Left lobe of liver (tissue), 2 donors: Measurements from ENCODE around the gene SP6. TPM values are rescaled to one million over a fixed set of nuclear protein-coding genes. Genes with fewer than 3 reads are reported as not detected.
A peak's percentile ranks its signal among the peaks of the same experiment; 100 is the strongest.

Experiments
- ATAC-seq: fragments of 200-7000 bp; cut with Tn5 transposase; one replicate; pipeline ENCODE4 v1.9.1; 2020; ENCODE audit warnings: mild to moderate bottlenecking, moderate library complexity
- DNase-seq: peaks from one replicate; pipeline ENCODE4 v3.0.0-alpha.2; 2020; ENCODE audit warnings: low spot score
- total RNA-seq: library from RNA; stranded (reverse); gene quantifications from one replicate; pipeline ENCODE4 v1.2.1, GENCODE V29; 2021
- donor health status: DM: no; HTN: no; CAD: no; lungs with moderate emphysema.
- donor health status: DM: no; HTN: yes; CAD: no.

SP6 gene
- total RNA-seq, 1 donor from 2014 or later = 0.08 TPM

DNA sequence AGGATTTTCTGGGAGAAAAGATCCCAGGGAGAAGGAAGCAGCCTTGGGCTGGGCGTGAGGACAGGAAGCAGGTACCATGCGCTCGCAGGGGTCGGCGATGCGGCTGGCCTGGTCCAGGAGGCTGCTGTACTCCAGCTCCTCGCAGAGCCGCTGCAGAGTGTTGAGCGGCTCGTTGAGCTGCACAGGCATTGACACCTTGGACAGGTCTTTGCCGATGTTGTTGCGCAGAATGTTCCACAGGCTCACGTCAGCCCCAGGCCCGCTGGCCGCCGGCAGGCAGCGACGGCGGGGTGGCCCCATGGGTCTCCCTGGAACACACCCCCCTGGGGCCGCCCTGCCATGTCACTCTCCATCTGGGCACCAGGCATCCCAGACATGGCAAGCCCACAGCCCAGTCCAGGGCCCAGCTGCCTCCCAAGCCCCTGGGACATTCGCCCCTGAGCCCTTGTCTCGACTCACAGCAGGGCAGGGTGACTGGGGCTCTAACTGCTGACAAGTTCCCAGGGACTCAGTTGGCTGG, 37.4 kb downstream of the SP6 start:
- DNase-seq = no peak
- no peak for ATAC-seq

- no peak for ATAC-seq
- DNase-seq = no peak
Measured at GRCh38 chr17:47813077-47813476, 37.9 kb downstream of the SP6 start.

DNA sequence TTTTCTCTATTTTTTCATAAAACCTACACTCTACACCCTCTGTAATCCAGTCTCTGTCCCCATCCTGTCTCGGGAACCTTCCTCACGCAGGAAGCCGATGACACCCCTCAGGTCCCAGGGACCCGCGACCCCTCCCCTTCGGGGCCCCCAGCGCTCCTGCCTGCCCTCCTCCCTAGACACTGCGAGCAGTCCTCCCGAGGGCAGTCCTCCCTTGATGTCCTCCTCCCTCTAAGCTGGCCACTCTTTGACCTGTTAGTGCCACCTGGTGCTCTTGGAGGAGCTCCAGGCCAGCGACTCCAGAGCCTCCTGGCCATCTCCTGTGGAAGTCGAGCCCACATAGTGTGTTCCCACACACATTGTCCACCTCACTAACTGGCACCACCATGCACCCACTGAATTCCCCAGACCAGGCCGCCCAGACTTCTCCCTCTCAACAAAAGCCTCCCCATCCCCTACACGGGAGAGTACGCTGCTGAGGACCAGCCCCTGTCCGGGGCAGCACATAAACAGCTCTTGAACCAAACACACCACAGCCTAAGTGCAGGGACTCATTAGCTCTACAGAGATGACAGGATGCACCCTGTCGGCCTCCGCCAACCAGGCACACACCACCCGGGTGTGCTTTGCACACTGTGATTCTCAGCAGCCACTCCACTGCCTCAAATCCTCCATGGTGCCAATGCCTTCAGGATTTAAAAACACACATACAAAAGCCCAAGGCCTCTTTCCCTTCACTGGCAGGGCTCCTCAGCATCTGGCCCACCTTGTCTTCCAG, 38.6 kb downstream of the SP6 start:
- DNase-seq = no peak
- ATAC-seq = no peak

- no peak for DNase-seq
- no peak for ATAC-seq
Measured at GRCh38 chr17:47811709-47812108, 39.3 kb downstream of the SP6 start.

DNA sequence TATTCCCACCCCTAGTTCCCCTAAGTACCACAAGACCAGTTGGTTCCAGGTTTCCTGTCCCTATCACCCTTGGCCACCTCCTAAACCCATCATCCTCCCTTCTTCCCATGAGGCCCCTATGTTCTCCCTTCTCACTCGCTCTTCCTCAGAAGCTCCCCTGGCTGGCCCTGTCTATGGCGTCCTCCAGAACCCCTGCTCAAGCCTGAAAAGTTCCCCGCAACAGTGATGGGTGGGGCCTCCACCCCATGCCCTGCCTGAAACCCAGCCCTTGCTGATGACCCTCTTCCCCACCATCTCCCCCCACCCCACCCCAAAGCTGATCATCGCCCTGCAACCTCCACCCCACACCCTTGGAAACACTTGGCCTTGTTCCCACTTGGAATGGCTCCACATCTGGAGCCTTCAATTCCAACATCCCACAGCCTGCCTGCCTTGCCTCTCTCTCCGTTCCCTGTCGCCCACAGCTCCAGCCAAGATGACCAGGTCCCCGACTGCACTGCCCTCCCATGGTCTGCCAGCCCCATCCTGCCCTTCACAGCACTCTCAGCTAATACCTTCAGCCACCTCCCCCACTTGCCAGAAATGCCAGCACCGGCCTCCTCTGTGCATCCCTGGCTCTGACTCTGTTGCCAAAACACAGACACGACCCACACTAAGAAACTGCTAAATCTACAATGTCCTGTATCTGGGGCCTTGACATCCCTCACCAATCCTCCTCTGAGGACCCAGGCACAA, 39.9 kb downstream of the SP6 start:
- no peak for ATAC-seq
- DNase-seq = peak; percentile 40

DNA sequence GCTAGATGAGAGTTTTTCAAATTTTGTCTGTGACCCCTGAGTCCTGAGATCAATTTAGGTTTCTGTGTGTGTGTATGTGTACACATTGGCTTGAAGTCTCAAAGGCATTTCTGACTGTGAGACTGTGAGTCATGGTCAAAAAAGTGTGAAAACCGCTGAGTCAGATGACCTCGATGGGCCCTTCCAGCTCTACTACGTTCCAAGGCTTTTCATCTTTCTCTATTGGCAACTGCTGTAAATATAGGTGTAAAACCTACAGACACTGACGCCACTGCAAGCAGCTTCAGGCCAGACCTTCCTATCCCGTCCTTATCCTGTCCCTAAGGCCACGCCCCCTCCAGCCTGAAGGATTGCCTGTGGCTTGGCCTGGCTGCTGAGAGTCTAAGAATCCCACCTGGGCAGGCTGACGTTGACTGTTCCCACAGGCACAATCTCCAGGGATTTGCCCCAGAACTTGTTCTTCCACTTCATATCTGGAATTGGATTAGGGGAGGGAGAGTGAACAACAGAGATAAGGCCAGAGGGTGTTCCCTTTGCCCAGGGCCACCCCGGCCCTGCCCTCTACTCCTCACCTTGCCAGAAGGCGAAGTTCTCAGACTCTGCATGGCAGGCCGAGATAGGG, 40.7 kb downstream of the SP6 start:
- peak; percentile 50 for DNase-seq
- ATAC-seq = peak; percentile 19

GRCh38 chr17:47808830-47809480, 42.0 kb downstream of the SP6 start:
- ATAC-seq (no peak), DNase-seq (peak; percentile 42)

DNA sequence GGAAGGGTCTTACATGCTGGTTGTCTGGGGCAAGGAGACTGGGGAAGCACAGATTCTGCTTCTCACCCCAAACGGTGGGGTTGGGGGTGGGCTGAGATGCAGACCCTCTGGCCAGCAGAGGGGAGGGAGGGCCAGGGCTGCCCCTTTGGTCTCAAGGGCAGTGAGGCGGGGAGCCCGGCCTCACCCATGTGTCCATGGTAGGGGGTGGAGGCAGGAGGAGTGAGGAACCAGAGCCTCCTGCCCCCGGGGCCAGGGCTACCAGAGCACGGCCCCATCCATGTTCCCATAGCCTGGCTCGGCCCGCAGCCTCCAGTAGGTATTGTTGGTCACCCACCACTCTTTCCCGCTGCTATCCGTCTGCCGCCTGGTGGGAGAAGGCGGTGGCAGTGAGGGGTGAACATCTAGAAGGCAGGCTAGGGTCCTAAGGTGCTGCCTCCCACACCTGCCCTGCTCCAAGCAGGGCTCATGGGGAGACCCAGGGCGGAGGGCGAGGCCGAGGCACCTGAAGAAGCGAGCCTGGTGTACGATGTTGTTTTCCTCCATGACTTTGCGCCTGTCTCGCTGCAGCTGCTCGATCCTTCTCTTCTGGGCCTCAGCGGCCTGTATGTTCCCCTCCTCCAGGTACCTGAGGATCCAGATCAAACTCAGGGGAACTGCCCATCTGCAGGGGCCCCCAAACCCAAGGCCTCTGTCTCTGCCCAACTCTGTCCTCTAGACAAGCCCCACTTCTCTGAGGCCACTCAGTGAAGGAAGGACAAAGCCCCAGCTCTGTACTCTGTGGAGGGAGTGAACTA, 42.7 kb downstream of the SP6 start:
- ATAC-seq (no peak), DNase-seq (peak; percentile 26)

GRCh38 chr17:47807421-47807820, 43.5 kb downstream of the SP6 start:
- no peak for DNase-seq
- no peak for ATAC-seq

- ATAC-seq (no peak), DNase-seq (no peak)
Measured at GRCh38 chr17:47806913-47807255, 44.1 kb downstream of the SP6 start.

DNA sequence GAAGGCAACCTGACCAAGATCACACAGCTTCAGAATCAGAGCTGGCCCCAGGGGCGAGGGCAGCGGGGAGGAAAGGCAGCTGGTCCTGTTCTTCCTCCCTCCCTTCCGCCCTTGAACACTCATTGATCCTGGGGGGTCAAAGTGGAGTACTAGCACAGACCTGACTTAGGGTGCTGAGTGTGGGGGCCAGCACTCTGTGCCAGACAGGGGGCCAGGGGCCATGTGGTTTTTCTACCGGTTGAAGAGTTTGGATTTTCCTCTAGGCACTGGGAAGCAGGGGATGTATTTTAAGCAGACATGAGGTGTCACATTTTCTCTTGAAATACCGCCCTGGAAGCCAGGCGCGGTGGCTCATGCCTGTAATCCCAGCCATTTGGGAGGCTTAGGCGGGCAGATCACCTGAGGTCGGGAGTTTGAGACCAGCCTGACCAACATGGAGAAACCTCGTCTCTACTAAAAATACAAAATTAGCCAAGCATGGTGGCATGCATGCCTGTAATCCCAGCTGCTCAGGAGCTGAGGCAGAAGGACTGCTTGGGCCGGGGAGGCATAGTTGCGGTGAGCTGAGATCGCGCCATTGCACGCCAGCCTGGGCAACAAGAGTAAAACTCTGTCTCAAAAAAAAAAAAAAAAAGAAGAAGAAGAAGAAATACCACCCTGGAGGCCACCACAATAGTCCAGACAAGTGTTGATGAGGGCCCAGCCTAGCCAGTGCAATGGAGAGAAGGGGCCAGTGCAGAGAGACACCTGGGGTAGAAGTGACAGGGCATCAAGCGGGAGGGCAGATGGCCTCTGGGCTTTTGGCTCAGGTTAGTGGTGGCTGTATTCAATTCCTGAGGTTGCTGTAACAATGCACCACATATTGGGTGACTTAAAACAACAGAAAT, 44.7 kb downstream of the SP6 start:
- DNase-seq = peak; percentile 28
- no peak for ATAC-seq

DNA sequence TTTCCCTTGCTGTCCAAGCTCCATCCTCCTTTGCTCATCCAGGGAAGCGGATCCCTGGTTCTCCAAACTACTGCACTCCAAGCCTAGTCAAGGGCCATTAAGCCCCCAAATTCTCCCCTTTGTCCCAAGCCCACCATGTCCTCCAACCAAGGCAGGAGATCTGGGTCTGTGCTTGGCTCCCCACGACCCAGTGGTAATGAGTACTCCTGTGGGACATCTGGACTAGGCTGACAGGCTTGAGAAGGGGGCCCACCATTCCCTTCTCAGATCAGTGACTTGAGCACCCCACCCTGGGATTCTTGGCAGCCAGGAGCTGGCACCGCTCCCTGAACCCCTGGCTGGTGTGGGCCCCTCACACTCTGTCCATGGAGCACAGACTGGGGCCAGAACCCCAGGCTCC, 46.5 kb downstream of the SP6 start:
- peak; percentile 24 for DNase-seq
- ATAC-seq = no peak

DNA sequence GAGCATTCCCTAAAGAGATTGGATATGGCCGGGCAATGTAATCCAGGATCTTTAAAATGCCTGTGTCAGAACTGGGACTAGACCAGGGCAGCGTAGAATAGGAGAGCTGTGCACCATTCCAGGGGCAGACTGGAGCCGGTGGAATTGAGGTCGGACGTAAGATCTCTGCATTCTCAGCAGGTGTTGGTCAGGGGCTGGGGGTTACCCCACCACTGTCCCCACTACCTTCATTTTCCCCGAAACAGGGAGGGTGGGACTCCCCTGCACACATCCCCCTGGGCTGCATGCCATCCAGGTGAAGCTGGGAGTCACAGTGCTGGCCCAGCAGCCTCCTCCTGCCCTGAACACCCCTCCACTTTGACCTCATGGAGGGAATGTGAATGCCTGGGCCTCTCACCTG, 47.2 kb downstream of the SP6 start:
- DNase-seq (peak; percentile 18), ATAC-seq (no peak)

- DNase-seq (peak; percentile 27), ATAC-seq (no peak)
Measured at GRCh38 chr17:47803201-47803600, 47.8 kb downstream of the SP6 start.

DNA sequence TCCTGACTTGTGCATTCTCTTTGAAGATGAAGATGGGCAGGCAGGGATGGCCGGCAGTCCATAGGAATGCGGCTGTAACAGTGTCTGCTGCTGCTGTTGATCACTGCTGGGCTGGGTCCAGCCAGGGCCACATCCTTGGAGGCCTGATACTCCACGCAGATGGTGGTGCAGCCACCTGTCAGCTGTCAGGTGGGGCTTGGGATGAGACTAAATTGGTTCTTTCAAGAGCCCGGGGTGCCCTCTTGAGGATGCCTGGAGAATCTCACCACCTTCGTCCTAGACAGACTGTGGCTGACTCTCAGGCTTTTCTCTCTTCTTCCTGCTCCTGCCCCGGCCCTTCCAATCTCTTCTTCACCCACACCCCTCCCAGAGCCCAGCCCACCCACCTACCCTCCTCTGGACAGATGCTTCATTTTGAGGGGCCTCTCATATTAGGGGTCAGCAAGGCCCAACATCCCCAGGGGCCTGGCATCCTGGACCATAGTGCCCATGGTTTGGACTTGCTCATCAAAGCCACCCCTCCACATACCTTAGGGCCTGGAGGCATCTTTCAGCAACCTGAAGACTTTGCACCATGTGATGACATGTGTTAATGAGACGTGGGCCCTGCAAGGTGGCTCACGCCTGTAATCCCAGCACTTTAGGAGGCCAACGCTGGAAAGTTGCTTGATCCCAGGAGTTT, 48.5 kb downstream of the SP6 start:
- DNase-seq (peak; percentile 50), ATAC-seq (peak; percentile 92)

DNA sequence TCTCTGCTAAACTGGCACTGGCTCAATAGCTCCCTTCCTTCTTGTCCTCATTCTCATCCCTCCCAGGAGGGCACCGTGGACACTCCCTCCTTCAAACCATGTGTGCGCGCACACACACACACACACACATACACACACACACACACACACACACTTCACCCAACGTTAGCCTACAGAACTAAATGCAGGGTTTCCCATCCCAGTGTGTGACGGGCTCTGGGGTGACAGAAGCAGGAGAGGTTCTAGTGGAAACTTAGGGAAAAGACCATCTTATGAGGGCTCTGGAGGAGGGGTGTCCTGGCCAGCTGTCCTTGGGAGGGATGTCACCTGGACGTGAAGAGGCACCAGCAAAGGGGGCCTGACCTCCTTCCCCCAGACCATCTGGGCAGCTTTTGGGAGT, 49.1 kb downstream of the SP6 start:
- DNase-seq = no peak
- ATAC-seq = no peak

- DNase-seq (peak; percentile 37), ATAC-seq (no peak)
Measured at GRCh38 chr17:47801176-47801765, 49.7 kb downstream of the SP6 start.

- ATAC-seq (no peak), DNase-seq (peak; percentile 35)
Measured at GRCh38 chr17:47800686-47801085, 50.3 kb downstream of the SP6 start.

GRCh38 chr17:47797797-47798196, 53.2 kb downstream of the SP6 start:
- DNase-seq = peak; percentile 6
- ATAC-seq = no peak
